ENCODE results near the gene HES4.

The HES4 gene

GRCh38 chr1:958823-959730 is 40.8 kb downstream of the HES4 start, which contains the start of gene NOC2L (continued):
- TF ChIP-seq PATZ1 (tag by site-specific recombination; IDR thresholded peaks at IDR 0.05) (peak; percentile 38; the same call in 1 of the 2 replicates), ZNF140 (tag by site-specific recombination; IDR thresholded peaks at IDR 0.05) (no peak), ZSCAN23 (tag by site-specific recombination; IDR thresholded peaks at IDR 0.05) (no peak), ZSCAN5A (tag by site-specific recombination; IDR thresholded peaks at IDR 0.05) (0 out of 2 replicates have a peak, but pooled peaks have one; percentile 26), ZNF354C (tag by site-specific recombination; IDR thresholded peaks at IDR 0.05; ENCODE audit: borderline replicate concordance, low read depth) (no peak), KLF17 (tag by site-specific recombination; IDR thresholded peaks at IDR 0.05) (peak; percentile 82; the same call in 1 of the 2 replicates), YY1 (tag by site-specific recombination; IDR thresholded peaks at IDR 0.05) (peak; percentile 93)

- TF ChIP-seq ZNF311 (tag by site-specific recombination; IDR thresholded peaks at IDR 0.05; ENCODE audit: borderline replicate concordance): no peak
- TF ChIP-seq ZNF571 (tag by site-specific recombination; IDR thresholded peaks at IDR 0.05): no peak
- no peak for TF ChIP-seq ZNF426 (tag by site-specific recombination; IDR thresholded peaks at IDR 0.05)
- TF ChIP-seq ZNF555 (tag by site-specific recombination; conservative IDR thresholded peaks at IDR 0.05): no peak
- TF ChIP-seq GLIS2 (tag by site-specific recombination; IDR thresholded peaks at IDR 0.05): no peak
- TF ChIP-seq ZNF10 (tag by site-specific recombination; IDR thresholded peaks at IDR 0.05): no peak
- TF ChIP-seq ZNF292 (tag by site-specific recombination; IDR thresholded peaks at IDR 0.05; ENCODE audit: borderline replicate concordance, low read depth): no peak
- no peak for TF ChIP-seq YY2 (tag by site-specific recombination; IDR thresholded peaks at IDR 0.05)
- Histone ChIP-seq H3K4me3 (ENCODE audit: low read depth, low read length) (no peak overlapping the region), H3K4me1 (ENCODE audit: control insufficient read depth, insufficient read depth, low read length) (no peaks in the 10 kb centered on the region), H3K9me3 (ENCODE audit: control insufficient read depth, insufficient read depth, low read depth, low read length) (no peaks in the 10 kb centered on the region), H3K36me3 (ENCODE audit: control insufficient read depth in 2 of 2, insufficient read depth in 1 of 2, low read length in 2 of 2) (peaks cover 9 to 64% of the 10 kb centered on the region in 2 experiments; a peak in 2 of 3 replicates), H3K27ac (ENCODE audit: extremely low read depth, low read depth, low read length) (no peak overlapping the region)
- POLR2A ChIA-PET: interaction anchor here (1.1 kb wide), 1 partner anchor 14 kb away, joined by 4 read pairs; no protein-coding TSS in a partner anchor
- CTCF ChIA-PET: interaction anchor here (0.7 to 0.9 kb wide), 3 partner anchors 15 to 107 kb away, joined by 3 read pairs; no protein-coding TSS in a partner anchor
Observed at GRCh38 chr1:956636-957035, 43.3 kb downstream of the HES4 start.

GRCh38 chr1:955474-955873 is 44.4 kb downstream of the HES4 start:
- H3K27ac ChIP-seq (ENCODE audit: extremely low read depth, low read depth, low read length): no peak overlapping the region
- CTCF ChIA-PET: no interaction called here
- POLR2A ChIA-PET: interaction anchor here (0.8 kb wide), 1 partner anchor 31 kb away, joined by 3 read pairs; no protein-coding TSS in a partner anchor
- no peaks in the 10 kb centered on the region for H3K9me3 ChIP-seq (ENCODE audit: control insufficient read depth, insufficient read depth, low read depth, low read length)
- H3K36me3 ChIP-seq (ENCODE audit: control insufficient read depth in 2 of 2, insufficient read depth in 1 of 2, low read length in 2 of 2): peaks cover 11 to 73% of the 10 kb centered on the region in 2 experiments; a peak in 2 of 3 replicates
- H3K4me1 ChIP-seq (ENCODE audit: control insufficient read depth, insufficient read depth, low read length): no peaks in the 10 kb centered on the region
- no peak overlapping the region for H3K4me3 ChIP-seq (ENCODE audit: low read depth, low read length)
- TF ChIP-seq ZNF529 (tag by site-specific recombination; IDR thresholded peaks at IDR 0.05; ENCODE audit: insufficient replicate concordance): no peak
- TF ChIP-seq SALL2 (tag by site-specific recombination; IDR thresholded peaks at IDR 0.05; ENCODE audit: borderline replicate concordance): no peak
- TF ChIP-seq FEZF1 (tag by site-specific recombination; IDR thresholded peaks at IDR 0.05): no peak
- no peak for TF ChIP-seq ZNF37A (tag by site-specific recombination; IDR thresholded peaks at IDR 0.05)
- TF ChIP-seq ZNF23 (tag by site-specific recombination; IDR thresholded peaks at IDR 0.05; ENCODE audit: borderline replicate concordance): no peak
- no peak for TF ChIP-seq ZNF114 (tag by site-specific recombination; IDR thresholded peaks at IDR 0.05)
- no peak for TF ChIP-seq ZNF18 (tag by site-specific recombination; IDR thresholded peaks at IDR 0.05)
- TF ChIP-seq ZNF341 (tag by site-specific recombination; IDR thresholded peaks at IDR 0.05; ENCODE audit: low read depth): no peak
- TF ChIP-seq ZNF548 (tag by site-specific recombination; IDR thresholded peaks at IDR 0.05): no peak
- TF ChIP-seq ZNF449 (tag by site-specific recombination; IDR thresholded peaks at IDR 0.05): no peak

Measured in HEK293 (cell line).